COLO829 (cell line): Measurements from ENCODE around the gene LTV1.

Source experiments
- DNase-seq: peaks from one replicate; pipeline ENCODE4 v3.0.0; 2012; ENCODE audit warnings: low spot score

LTV1 gene

DNA sequence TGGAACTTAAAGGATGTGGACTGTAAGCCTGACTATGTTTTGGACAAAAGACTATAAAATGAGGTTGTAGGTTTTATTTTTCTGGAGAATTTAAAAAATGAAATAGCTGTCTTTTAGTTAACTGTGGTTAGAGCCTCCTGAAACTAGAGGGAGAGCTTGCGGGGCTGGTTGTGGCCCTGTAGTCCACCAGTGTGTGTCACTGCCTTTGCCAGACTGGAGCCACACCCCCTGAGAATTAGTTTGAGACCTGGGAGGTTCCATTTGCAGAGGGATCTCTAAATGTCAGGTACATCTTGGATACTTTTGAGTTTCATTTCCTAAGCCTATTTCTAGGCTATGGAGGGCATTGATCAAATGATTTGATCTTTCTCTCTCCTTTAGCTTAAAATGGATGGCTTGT is 42.0 kb downstream of the LTV1 start:
- no peak for DNase-seq

DNA sequence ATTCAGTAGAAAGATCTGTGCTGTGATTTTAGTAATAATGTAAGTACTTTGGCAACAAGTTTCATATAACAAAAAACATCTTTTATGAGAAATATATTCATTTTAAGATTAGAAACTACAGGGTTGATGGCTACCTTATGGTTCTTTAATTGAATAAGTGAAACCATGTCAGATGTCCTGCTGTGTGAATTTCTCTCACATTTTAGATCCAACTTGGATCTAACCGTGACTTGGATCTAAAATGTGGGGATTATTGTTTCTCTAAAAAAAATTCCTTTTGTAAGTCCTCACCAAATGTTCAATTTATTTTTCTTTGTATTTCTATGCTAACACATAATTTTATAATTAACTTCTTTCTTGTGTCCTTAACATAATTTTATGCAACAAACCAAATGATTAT is 51.5 kb downstream of the LTV1 start:
- no peak for DNase-seq

DNA sequence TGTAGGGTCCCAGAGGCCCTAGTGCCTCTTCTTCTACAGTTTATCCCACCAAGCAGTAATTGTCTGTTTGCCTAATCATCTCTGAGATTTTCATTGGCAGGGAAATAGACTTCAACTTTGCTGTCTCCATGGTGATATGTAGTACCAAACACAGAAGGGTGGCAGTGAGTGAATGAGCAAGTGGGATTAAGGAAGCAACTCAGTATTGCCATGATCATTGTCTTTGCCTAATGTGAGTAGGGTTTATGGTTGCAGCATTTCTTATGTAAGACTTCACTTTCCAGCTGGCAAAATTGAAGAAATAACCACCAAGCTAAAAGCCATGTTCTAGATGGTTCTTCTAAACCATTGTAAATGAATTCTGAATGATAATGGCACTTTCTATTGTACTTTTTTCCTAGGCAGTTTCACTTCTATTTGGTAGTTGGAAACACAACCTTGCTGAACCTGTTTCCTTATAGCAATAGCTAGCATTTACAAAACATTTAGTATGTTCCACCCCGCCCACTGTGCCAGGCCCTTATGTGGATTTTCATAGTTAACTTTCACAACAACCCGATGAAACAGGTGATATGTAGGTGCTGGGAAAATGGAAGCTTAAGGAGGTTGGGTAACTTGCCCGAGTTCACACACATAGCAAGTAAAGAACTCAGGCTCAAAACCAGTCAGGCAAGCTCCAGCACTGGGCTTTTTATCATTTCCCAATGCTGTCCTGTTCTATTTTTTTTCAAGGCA is 53.2 kb downstream of the LTV1 start:
- no peak for DNase-seq

DNA sequence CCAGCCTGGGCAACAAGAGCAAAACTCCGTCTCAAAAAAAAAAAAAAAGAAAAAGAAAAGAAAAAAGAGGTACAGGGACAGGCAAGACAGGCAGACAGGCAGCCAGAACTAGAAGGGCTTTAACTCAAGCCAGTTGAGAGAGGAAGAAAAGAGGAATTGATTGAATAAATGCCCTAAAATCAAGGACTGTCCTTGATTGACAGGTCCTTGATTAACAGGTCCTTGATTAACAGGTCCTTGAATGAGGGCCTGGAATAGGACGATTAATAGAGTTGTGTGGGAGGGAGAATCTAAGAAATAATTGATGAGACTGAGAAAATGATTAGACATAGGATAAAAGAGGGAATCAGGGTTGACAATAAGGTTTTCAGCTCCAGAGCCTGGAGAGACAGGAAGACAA is 57.2 kb downstream of the LTV1 start:
- DNase-seq, result no peak

DNA sequence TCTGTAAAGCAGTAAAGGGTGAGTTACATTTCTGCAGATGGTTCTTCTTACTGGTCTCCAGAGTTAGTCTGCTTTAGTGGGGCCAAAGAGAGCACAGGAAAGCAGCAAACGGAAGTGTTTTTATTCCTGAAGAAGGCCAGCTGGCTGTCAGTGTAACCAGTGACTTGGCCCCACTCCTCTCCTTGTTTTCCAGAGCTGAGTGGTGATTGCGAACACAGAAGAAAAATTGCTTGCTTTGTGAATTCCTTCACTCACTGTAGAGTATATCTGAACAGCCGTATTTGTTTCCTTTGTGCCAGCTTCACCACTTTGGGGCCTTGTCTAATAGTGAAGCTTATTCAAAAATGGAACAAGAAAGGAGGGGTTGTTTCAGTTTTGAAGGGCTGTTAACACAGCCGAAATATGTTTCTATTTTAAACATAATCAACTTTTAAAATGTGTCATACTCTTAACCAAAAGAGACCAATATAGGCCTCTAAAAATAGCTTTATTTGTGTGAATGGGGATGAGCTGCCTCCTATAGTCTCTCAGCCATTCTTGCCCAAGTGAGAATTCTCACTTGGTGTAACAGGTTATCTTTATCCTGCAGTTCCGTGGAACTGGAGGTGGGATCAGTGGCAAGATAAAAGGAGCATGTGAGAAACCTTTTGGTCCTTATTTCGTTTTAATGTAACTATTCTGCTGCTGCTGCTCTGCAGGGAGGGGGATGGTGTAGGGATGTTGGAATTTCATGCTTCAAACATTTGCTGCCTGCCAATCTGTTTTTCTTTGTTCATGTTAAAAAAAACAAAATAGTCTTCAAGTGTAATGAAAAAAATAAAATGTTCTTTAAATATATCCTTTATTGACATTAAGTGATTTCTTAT is 59.0 kb downstream of the LTV1 start:
- no peak for DNase-seq

DNA sequence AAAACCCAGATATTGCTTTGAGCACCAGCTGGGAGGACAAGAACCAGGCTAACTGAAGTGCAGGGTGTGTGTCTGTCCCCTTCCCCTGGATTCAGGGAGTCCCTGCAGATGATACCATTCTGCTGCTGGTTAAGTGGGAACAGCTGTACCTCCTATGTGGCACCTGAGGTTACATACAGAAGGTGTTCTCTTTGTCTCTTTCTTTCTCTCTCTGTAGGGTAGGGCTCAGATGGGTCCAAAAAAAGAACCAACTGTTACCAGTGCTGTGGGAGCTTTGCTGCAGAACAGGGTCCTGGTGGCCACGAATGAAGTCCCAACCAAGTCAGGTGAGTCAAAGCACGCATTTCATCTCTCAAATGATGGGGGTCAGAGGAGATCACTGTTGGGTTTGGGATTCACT is 59.7 kb downstream of the LTV1 start:
- DNase-seq, result no peak

DNA sequence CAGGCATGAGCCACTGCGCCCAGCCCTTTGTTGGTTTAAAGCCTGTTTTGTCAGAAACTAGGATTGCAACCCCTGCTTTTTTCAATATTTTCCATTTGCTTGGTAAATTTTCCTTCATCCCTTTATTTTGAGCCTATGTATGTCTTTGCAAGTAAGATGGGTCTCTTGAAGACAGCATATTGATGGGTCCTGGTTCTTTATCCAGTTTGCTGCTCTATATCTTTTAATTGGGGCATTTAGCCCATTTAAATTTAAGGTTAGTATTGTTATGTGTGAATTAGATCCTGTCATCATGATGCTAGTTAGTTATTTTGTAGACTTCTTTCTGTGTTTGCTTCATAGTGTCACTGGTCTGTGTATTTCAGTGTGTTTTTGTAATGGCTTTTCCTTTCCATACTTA is 67.9 kb downstream of the LTV1 start:
- no peak for DNase-seq

DNA sequence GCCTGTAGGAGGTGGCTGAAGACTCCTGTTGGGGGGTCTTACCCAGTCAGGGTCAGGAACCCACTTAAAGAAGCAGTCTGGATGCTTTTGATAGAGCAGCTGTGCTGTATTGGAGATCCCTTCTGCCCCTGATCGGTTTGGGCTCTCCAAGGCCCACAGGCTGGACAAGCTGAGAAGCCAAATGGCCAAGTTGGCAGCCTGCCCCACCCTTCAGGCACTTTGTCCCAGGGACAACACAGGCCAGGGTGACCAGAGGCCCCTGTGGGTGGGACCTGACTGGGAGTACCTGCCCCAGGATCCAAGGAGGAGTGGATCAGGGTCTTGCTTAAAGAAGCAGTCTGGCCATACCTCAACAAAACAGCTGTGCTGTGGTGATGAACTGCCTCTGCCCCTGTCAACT is 69.5 kb downstream of the LTV1 start:
- no peak for DNase-seq
